ENCODE data around the gene TADA3. TPM values are rescaled to one million over a fixed set of nuclear protein-coding genes. Genes with fewer than 3 reads are reported as not detected.

The TADA3 gene
- total and polyA plus RNA-seq, 2 experiments from 2014 or later: 29.1 to 61.7 TPM

DNA sequence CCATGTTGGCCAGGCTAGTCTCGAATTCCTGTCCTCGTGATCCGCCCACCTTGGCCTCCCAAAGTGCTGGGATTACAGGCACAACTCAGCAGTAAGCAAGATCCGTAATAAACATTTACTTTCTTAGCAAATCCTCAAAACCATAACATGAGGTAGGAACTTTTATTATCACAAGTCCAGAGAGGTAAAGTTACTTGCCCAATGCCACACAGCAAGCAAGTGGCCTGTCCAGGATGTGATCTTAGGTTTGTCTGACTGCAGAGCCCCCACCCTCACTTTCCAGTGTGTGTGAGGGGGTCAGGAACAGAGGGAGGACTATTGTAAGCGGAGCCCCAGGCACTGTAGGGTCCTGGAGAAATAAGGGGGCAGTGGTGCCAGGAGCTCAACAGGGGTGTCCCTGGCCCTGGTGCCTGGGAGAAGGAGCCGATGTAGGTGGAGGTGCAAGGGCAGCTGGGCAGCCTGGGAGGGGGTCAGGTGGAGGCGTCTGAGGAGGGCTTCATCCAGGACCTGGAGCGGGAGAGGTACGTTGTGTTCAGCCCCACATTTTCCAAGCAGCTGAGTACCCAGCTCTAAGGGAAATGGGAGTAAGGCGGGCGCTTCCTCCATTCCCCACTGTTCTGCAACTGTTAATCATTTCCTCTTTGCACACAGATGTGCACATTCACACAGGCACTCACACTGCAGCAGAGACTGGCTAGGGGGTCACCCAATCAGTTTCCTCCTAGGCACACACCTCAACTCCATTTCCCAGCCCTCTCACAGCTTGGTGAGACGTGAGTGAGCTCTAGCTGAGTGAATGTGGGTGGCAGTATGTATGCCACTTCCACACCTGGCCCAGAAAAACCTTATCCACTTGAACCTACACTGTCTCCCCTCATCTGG is 45.7 kb upstream of the TADA3 start:
- Histone ChIP-seq H3K27ac (ENCODE audit: low read depth) (no peak overlapping the region), H3K4me2 (no peak overlapping the region), H4K20me1 (replicated peaks; ENCODE audit: insufficient read depth) (peaks cover 6% of the 10 kb centered on the region; the same call in 1 of the 2 replicates), H3K4me1 (ENCODE audit: insufficient read depth) (peaks cover 6% of the 10 kb centered on the region; the same call in 1 of the 2 replicates), H3K27me3 (ENCODE audit: insufficient read depth) (no peaks in the 10 kb centered on the region), H3K4me3 (no peak overlapping the region), H3F3A (replicated peaks; ENCODE audit: low read depth) (peaks cover 10% of the 10 kb centered on the region; the same call in 1 of the 2 replicates), H3K79me2 (replicated peaks; ENCODE audit: insufficient read depth) (peaks cover 6% of the 10 kb centered on the region), H3K36me3 (ENCODE audit: insufficient read depth) (0 out of 2 replicates have a peak, but pooled peaks cover 4% of the 10 kb centered on the region), H2AFZ (no peak overlapping the region), H3K9me2 (ENCODE audit: insufficient read depth) (no peaks in the 10 kb centered on the region)
- Mint-ChIP-seq H3K4me1 (peaks cover 4% of the 10 kb centered on the region), H3K9me3 (no peaks in the 10 kb centered on the region; the same call in 2 of the 3 replicates), H3K4me3 (no peak overlapping the region), H3K27ac (no peak overlapping the region), H3K27me3 (ENCODE audit: insufficient read depth, low read depth, poor library complexity) (peaks cover 7% of the 10 kb centered on the region), H3K36me3 (ENCODE audit: low read depth) (peaks cover 44% of the 10 kb centered on the region)
- ATAC-seq (no peak), DNase-seq (ENCODE audit: low spot score) (no peak)
- TF ChIP-seq JUNB (IDR thresholded peaks at IDR 0.05; ENCODE audit: unreplicated experiment): no peak
- TF ChIP-seq POLR2AphosphoS5 (IDR thresholded peaks at IDR 0.05; ENCODE audit: low read depth): no peak
- no peak for TF ChIP-seq CREB1 (CRISPR knock-in tag; IDR thresholded peaks at IDR 0.05; ENCODE audit: low read depth)

DNA sequence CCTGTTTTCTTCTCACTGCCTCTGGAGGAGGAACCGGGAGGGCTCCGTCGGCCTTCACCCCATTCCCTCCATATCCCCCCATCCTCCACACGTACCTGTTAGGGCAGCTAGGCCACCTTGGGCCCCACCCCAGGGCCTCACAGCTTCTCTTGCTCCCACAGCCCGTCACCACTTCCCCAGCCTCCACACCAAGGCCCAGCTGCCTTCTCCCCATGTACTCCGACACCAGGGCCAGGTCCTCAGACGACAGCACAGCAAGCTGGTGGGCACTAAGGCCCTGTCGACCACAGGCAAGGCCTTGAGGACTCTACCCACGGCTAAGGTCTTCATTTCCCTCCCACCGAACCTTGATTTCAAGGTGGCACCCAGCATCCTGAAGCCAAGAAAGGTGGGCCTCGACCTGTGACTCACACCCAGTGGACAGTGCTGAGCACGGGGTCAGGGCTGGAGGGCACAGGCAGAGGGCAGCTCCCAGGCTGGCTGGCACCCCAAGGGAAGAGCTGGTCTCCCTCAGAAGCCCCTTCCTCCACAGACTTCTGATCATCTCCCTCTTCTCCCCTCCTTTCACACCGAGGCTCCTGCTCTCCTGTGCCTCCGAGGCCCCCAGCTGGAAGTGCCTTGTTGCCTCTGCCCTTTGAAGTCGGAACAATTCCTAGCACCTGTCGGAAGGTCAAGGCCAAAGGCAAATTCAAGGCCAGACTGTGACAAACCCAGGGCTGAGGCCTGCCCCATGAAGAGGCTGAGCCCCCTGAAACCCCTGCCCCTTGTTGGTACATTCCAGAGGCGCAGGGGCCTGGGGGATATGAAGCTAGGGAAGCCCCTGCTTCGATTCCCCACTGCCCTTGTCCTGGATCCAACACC is 42.5 kb upstream of the TADA3 start:
- Mint-ChIP-seq H3K27me3 (ENCODE audit: insufficient read depth, low read depth, poor library complexity) (peaks cover 8% of the 10 kb centered on the region), H3K27ac (no peak overlapping the region; the same call in 1 of the 2 replicates), H3K36me3 (ENCODE audit: low read depth) (peaks cover 16% of the 10 kb centered on the region), H3K4me1 (no peaks in the 10 kb centered on the region), H3K9me3 (no peaks in the 10 kb centered on the region), H3K4me3 (no peak overlapping the region)
- no peak overlapping the region for H2AFZ ChIP-seq
- no peak overlapping the region for H3K4me3 ChIP-seq
- ATAC-seq (no peak), DNase-seq (ENCODE audit: low spot score) (no peak)
- H3K27me3 ChIP-seq (ENCODE audit: insufficient read depth): no peaks in the 10 kb centered on the region
- H3K4me2 ChIP-seq: no peak overlapping the region
- H3K27ac ChIP-seq (ENCODE audit: low read depth): no peak overlapping the region
- H3F3A ChIP-seq (replicated peaks; ENCODE audit: low read depth): no peaks in the 10 kb centered on the region
- no peaks in the 10 kb centered on the region for H3K79me2 ChIP-seq (replicated peaks; ENCODE audit: insufficient read depth)
- no peaks in the 10 kb centered on the region; the same call in 1 of the 2 replicates for H4K20me1 ChIP-seq (replicated peaks; ENCODE audit: insufficient read depth)
- H3K9me2 ChIP-seq (ENCODE audit: insufficient read depth): no peaks in the 10 kb centered on the region
- no peaks in the 10 kb centered on the region for H3K4me1 ChIP-seq (ENCODE audit: insufficient read depth)
- H3K36me3 ChIP-seq (ENCODE audit: insufficient read depth): no peaks in the 10 kb centered on the region
- TF ChIP-seq POLR2AphosphoS5 (IDR thresholded peaks at IDR 0.05; ENCODE audit: low read depth) (no peak), STAT1 (IDR thresholded peaks at IDR 0.05; ENCODE audit: unreplicated experiment) (no peak), EZH2phosphoT487 (IDR thresholded peaks at IDR 0.05; ENCODE audit: unreplicated experiment) (no peak), NANOG (IDR thresholded peaks at IDR 0.05; ENCODE audit: borderline replicate concordance) (no peak), CREB1 (CRISPR knock-in tag; IDR thresholded peaks at IDR 0.05; ENCODE audit: low read depth) (no peak), ZNF462 (CRISPR knock-in tag; IDR thresholded peaks at IDR 0.05) (no peak), ZNF331 (CRISPR knock-in tag; IDR thresholded peaks at IDR 0.05; ENCODE audit: low read depth) (no peak)
- TF ChIP-seq, protein P1, sequence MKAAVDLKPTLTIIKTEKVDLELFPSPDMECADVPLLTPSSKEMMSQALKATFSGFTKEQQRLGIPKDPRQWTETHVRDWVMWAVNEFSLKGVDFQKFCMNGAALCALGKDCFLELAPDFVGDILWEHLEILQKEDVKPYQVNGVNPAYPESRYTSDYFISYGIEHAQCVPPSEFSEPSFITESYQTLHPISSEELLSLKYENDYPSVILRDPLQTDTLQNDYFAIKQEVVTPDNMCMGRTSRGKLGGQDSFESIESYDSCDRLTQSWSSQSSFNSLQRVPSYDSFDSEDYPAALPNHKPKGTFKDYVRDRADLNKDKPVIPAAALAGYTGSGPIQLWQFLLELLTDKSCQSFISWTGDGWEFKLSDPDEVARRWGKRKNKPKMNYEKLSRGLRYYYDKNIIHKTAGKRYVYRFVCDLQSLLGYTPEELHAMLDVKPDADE (IDR thresholded peaks at IDR 0.05): no peak
- TF ChIP-seq, protein P2, sequence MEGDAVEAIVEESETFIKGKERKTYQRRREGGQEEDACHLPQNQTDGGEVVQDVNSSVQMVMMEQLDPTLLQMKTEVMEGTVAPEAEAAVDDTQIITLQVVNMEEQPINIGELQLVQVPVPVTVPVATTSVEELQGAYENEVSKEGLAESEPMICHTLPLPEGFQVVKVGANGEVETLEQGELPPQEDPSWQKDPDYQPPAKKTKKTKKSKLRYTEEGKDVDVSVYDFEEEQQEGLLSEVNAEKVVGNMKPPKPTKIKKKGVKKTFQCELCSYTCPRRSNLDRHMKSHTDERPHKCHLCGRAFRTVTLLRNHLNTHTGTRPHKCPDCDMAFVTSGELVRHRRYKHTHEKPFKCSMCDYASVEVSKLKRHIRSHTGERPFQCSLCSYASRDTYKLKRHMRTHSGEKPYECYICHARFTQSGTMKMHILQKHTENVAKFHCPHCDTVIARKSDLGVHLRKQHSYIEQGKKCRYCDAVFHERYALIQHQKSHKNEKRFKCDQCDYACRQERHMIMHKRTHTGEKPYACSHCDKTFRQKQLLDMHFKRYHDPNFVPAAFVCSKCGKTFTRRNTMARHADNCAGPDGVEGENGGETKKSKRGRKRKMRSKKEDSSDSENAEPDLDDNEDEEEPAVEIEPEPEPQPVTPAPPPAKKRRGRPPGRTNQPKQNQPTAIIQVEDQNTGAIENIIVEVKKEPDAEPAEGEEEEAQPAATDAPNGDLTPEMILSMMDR (conservative IDR thresholded peaks at IDR 0.05; ENCODE audit: low read depth in 2 of 2): no peak

Data from GM23338 (cell line).